ENCODE data around the gene MCTP1. TPM values are rescaled to one million over a fixed set of nuclear protein-coding genes. Genes with fewer than 3 reads are reported as not detected.

Gene MCTP1
- polyA plus RNA-seq, 3 donors, result 34.4 to 72.9 (median 55.5) TPM

DNA sequence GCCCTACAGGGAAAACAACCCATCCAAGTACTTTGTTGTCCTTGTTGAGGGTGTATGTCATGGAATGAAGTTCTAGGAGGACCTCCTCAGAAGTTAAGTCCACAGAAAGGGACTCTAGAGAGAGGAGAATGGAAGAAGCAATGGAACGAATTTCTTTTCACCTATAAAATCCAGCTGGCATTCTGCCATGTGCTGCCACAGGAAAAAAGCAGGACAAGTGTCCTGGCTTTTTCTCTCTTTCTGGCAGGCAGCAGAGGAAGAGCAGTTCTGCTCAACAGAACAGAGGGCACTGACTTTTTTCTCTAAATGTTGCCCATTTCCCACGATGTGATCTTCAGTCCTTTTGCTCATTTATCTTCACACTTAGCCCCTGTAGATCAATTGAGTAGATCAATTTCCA lies 240.8 kb downstream of the MCTP1 start:
- H3K4me1 ChIP-seq (ENCODE audit: control insufficient read depth in 1 of 2, insufficient read depth in 2 of 2, low read length in 2 of 2), result peaks cover 48 to 55% of the 10 kb centered on the region in 2 donors
- TF ChIP-seq, protein P1, sequence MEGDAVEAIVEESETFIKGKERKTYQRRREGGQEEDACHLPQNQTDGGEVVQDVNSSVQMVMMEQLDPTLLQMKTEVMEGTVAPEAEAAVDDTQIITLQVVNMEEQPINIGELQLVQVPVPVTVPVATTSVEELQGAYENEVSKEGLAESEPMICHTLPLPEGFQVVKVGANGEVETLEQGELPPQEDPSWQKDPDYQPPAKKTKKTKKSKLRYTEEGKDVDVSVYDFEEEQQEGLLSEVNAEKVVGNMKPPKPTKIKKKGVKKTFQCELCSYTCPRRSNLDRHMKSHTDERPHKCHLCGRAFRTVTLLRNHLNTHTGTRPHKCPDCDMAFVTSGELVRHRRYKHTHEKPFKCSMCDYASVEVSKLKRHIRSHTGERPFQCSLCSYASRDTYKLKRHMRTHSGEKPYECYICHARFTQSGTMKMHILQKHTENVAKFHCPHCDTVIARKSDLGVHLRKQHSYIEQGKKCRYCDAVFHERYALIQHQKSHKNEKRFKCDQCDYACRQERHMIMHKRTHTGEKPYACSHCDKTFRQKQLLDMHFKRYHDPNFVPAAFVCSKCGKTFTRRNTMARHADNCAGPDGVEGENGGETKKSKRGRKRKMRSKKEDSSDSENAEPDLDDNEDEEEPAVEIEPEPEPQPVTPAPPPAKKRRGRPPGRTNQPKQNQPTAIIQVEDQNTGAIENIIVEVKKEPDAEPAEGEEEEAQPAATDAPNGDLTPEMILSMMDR (IDR thresholded peaks at IDR 0.05), result no peak
- H3K36me3 ChIP-seq (replicated peaks in 1 of 2; ENCODE audit: control insufficient read depth in 1 of 2, insufficient read depth in 2 of 2, low read length in 2 of 2), result peaks cover 3 to 9% of the 10 kb centered on the region in 2 donors
- peaks cover 54% of the 10 kb centered on the region for H3K4me1 Mint-ChIP-seq
- H3K9ac ChIP-seq (ENCODE audit: insufficient read depth, low read length, poor library complexity, severe bottlenecking), result no peak overlapping the region
- H3K27me3 Mint-ChIP-seq (ENCODE audit: low read depth in 3 of 3), result no peaks in the 10 kb centered on the region
- peaks cover 94% of the 10 kb centered on the region for H3K79me2 ChIP-seq (ENCODE audit: insufficient read depth, low read length)
- peak overlapping the region in 1 of 3 experiments; percentile 27 for H3K4me3 ChIP-seq (replicated peaks in 1 of 3; ENCODE audit: low read depth in 2 of 3, low read length in 3 of 3)
- no peaks in the 10 kb centered on the region for H3K27me3 ChIP-seq (ENCODE audit: control insufficient read depth in 2 of 2, insufficient read depth in 2 of 2, low read length in 2 of 2)
- intact Hi-C loops (cut with micrococcal nuclease), result no loop called here
- H3K27ac ChIP-seq (ENCODE audit: low read depth in 1 of 2, low read length in 2 of 2), result peak overlapping the region in 1 of 2 donors; percentile 62
- no CpG with 5 or more reads among the region's 2 CpGs for WGBS (ENCODE audit: insufficient coverage)
- peaks cover 62% of the 10 kb centered on the region for H4K20me1 ChIP-seq (ENCODE audit: insufficient read depth, low read length)
- H3K27ac Mint-ChIP-seq, result peak overlapping the region in 6 of 7 donors; percentile 18 to 83 (median 67)
- H3K9me3 Mint-ChIP-seq, result peaks cover 4 to 12% (median 5%) of the 10 kb centered on the region in 7 donors
- H3K4me2 ChIP-seq (replicated peaks; ENCODE audit: extremely low read depth, low read length, poor library complexity, severe bottlenecking), result peak overlapping the region; percentile 54
- H2AFZ ChIP-seq (ENCODE audit: insufficient read depth, low read depth, low read length, poor library complexity, severe bottlenecking), result no peak overlapping the region
- peaks cover 0 to 9% of the 10 kb centered on the region in 2 donors for H3K9me3 ChIP-seq (replicated peaks in 1 of 2; ENCODE audit: control insufficient read depth in 1 of 2, insufficient read depth in 1 of 2, low read length in 2 of 2)
- H3K4me3 Mint-ChIP-seq, result no peak overlapping the region
- DNase-seq, result no peak
- peaks cover 6 to 10% of the 10 kb centered on the region in 2 donors for H3K36me3 Mint-ChIP-seq

DNA sequence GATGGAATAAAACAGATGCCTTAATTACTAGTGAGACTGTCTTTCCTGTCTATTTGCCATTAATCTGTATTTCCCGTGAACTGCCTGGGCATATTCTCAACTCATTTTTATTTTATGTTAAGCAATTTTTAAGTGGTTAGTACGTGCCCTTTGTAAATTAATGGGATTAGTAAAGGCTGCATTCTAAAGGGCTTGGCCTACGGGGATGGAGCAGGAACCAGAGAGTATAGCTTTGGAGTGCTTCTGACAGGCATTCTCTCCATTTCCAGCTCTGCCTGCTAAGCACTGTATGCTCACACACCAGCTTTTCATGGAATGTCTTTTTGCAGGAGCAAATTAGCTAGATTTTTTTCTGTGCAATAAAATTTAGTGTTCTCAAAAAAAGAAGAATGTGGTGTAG lies 241.2 kb downstream of the MCTP1 start:
- H3K9me3 ChIP-seq (replicated peaks in 1 of 2; ENCODE audit: control insufficient read depth in 1 of 2, insufficient read depth in 1 of 2, low read length in 2 of 2), result peaks cover 0 to 9% of the 10 kb centered on the region in 2 donors
- no peaks in the 10 kb centered on the region for H3K27me3 Mint-ChIP-seq (ENCODE audit: low read depth in 3 of 3)

More for the DNA sequence above, 241.2 kb downstream of the MCTP1 start:
- peaks cover 3 to 9% of the 10 kb centered on the region in 2 donors for H3K36me3 ChIP-seq (replicated peaks in 1 of 2; ENCODE audit: control insufficient read depth in 1 of 2, insufficient read depth in 2 of 2, low read length in 2 of 2)
- no peaks in the 10 kb centered on the region for H3K27me3 ChIP-seq (ENCODE audit: control insufficient read depth in 2 of 2, insufficient read depth in 2 of 2, low read length in 2 of 2)
- peaks cover 67% of the 10 kb centered on the region for H4K20me1 ChIP-seq (ENCODE audit: insufficient read depth, low read length)
- WGBS (ENCODE audit: insufficient coverage), result 100% methylated on average over 1 of the region's 3 CpGs
- intact Hi-C loops (cut with micrococcal nuclease), result no loop called here
- H3K27ac ChIP-seq (ENCODE audit: low read depth in 1 of 2, low read length in 2 of 2), result peak overlapping the region in 1 of 2 donors; percentile 62
- peaks cover 44 to 51% of the 10 kb centered on the region in 2 donors for H3K4me1 ChIP-seq (ENCODE audit: control insufficient read depth in 1 of 2, insufficient read depth in 2 of 2, low read length in 2 of 2)
- TF ChIP-seq, protein P1 (IDR thresholded peaks at IDR 0.05), result no peak
- H2AFZ ChIP-seq (ENCODE audit: insufficient read depth, low read depth, low read length, poor library complexity, severe bottlenecking), result no peak overlapping the region
- H3K4me1 Mint-ChIP-seq, result peaks cover 52% of the 10 kb centered on the region
- no peak for DNase-seq
- H3K9me3 Mint-ChIP-seq, result peaks cover 4 to 11% (median 5%) of the 10 kb centered on the region in 7 donors
- peak overlapping the region; percentile 18 to 86 (median 76) for H3K27ac Mint-ChIP-seq
- no peak overlapping the region for H3K9ac ChIP-seq (ENCODE audit: insufficient read depth, low read length, poor library complexity, severe bottlenecking)
- H3K4me3 Mint-ChIP-seq, result peak overlapping the region in 1 of 2 donors; percentile 4
- peak overlapping the region in 1 of 3 experiments; percentile 27 for H3K4me3 ChIP-seq (replicated peaks in 1 of 3; ENCODE audit: low read depth in 2 of 3, low read length in 3 of 3)
- H3K36me3 Mint-ChIP-seq, result peaks cover 11 to 12% of the 10 kb centered on the region in 2 donors
- H3K79me2 ChIP-seq (ENCODE audit: insufficient read depth, low read length), result peaks cover 94% of the 10 kb centered on the region
- peak overlapping the region; percentile 54 for H3K4me2 ChIP-seq (replicated peaks; ENCODE audit: extremely low read depth, low read length, poor library complexity, severe bottlenecking)
